HepG2 (cell line): Measurements from ENCODE around the gene PLD1. TPM values are rescaled to one million over a fixed set of nuclear protein-coding genes. Genes with fewer than 3 reads are reported as not detected.
"Not testable (repeated sequence)": the region's sequence is repeated elsewhere in the genome, so short reads cannot be mapped to it uniquely, and the experiment has no call there.

Experiments used
- ATAC-seq: fragments of 200-7000 bp; cut with Tn5 transposase; 3 replicates; pipeline ENCODE4 v1.9.1; 2020; ENCODE audit warnings: mild to moderate bottlenecking, moderate library complexity
- BruUV-seq: library from RNA; stranded (reverse); fragments of 400-500 nt; replicated peaks from 2 replicates; lab custom pipeline; 2021; lab: Mats Ljungman, UMichigan
- CTCF ChIA-PET: fragments of 300-600 bp; formaldehyde crosslinking; extraction: SDS; loops from one replicate; lab custom pipeline; 2021; ENCODE audit warnings: low total read pairs, inconsistent platforms, low intra/inter-chr PET ratio; lab: Yijun Ruan, JAX
- POLR2A ChIA-PET: fragments of 350-600 bp; sonication (Branson Sonifier 250); formaldehyde crosslinking; loops from one replicate; lab custom pipeline; 2020; ENCODE audit warnings: antibody characterized with exemption, inconsistent platforms; lab: Yijun Ruan, JAX
- DNase-seq: peaks from one replicate; pipeline ENCODE4 v3.0.0-alpha.2; 2015; ENCODE audit warnings: low spot score
- FAIRE-seq: peaks from 3 replicates; lab custom pipeline; 2011; peaks lifted over from hg19 to GRCh38; lab: Jason Lieb, UNC
- H2AFZ ChIP-seq: one replicate; pipeline ENCODE4 v1.6.1; 2011; ENCODE audit warnings: low read length, inconsistent platforms
- H3K27ac ChIP-seq: fragments of 300-600 bp; 3 replicates; pipeline ENCODE4 v1.8.0; 2011; ENCODE audit warnings: mixed run types, mild to moderate bottlenecking, mixed read lengths, low read length, inconsistent platforms; ENCODE audit not compliant: insufficient read depth; ENCODE audit errors: extremely low read length
- H3K27me3 ChIP-seq, 2 experiments: fragments of 200-600 bp in 1 of 2; 2 replicates in 1 of 2; 3 replicates in 1 of 2; pipeline versions ENCODE4 v1.6.0 to v1.8.0; 2011; ENCODE audit warnings: low read length in 2 of 2, mild to moderate bottlenecking in 2 of 2, moderate library complexity in 2 of 2, inconsistent platforms in 1 of 2; ENCODE audit not compliant: insufficient read depth in 2 of 2, control insufficient read depth in 1 of 2
- H3K36me3 ChIP-seq, 2 experiments: fragments of 200-600 bp in 1 of 2; replicated peaks in 1 of 2; 2 replicates in 1 of 2; 3 replicates in 1 of 2; pipeline versions ENCODE4 v1.5.1 to v1.8.0; 2011; ENCODE audit warnings: low read length in 2 of 2, inconsistent platforms in 1 of 2; ENCODE audit not compliant: insufficient read depth in 2 of 2, control insufficient read depth in 1 of 2
- H3K4me1 ChIP-seq: 2 replicates; pipeline ENCODE4 v1.5.1; 2012; ENCODE audit warnings: low read length, inconsistent platforms; ENCODE audit not compliant: insufficient read depth
- H3K4me2 ChIP-seq: 2 replicates; pipeline ENCODE4 v1.6.0; 2011; ENCODE audit warnings: low read depth, low read length, inconsistent platforms
- H3K4me3 ChIP-seq, 3 experiments: fragments of 200-600 bp in 1 of 3; sonication (generic), shearing (Covaris generic) in 1 of 3; replicated peaks in 1 of 3; 2 replicates each; pipeline ENCODE4 v1.5.1; 2011 to 2016; ENCODE audit warnings: low read length in 3 of 3, inconsistent platforms in 2 of 3, low read depth in 2 of 3, mild to moderate bottlenecking in 2 of 3, control low read depth in 1 of 3, mixed read lengths in 1 of 3; ENCODE audit not compliant: insufficient read depth in 1 of 3
- H3K79me2 ChIP-seq: one replicate; pipeline ENCODE4 v1.6.1; 2011; ENCODE audit warnings: low read length, inconsistent platforms; ENCODE audit not compliant: insufficient read depth
- H3K9ac ChIP-seq: 2 replicates; pipeline ENCODE4 v1.6.0; 2011; ENCODE audit warnings: mild to moderate bottlenecking, low read depth, low read length, inconsistent platforms; ENCODE audit not compliant: insufficient read depth
- H3K9me3 ChIP-seq: 2 replicates; pipeline ENCODE4 v1.5.1; 2012; ENCODE audit warnings: mild to moderate bottlenecking, low read length
- H4K20me1 ChIP-seq: 2 replicates; pipeline ENCODE4 v1.6.0; 2011; ENCODE audit warnings: inconsistent platforms, mild to moderate bottlenecking, low read length, moderate library complexity; ENCODE audit not compliant: insufficient read depth
- WGBS: methylation state at CpG from one replicate; pipeline ENCODE4 v1.1.6; 2017; ENCODE audit warnings: low lambda C conversion rate; 5-methylcytosine and 5-hydroxymethylcytosine counted together
- in situ Hi-C: cut with HindIII; loops from 2 replicates; pipeline ENCODE4 v1.10.0; 2017; ENCODE audit warnings: low pct_unique_long_range_greater_than_20kb; ENCODE audit not compliant: extremely low pct_ligation_motif_present
- intact Hi-C: fragments of 100-400 bp; cut with micrococcal nuclease; formaldehyde crosslinking; loops from one replicate; pipeline ENCODE4 v1.10.0; 2022; ENCODE audit not compliant: unreplicated experiment
- polyA plus RNA-seq, 8 experiments: library from polyadenylated mRNA; depleted of rRNA in 3 of 8; stranded (reverse) in 7 of 8; unstranded in 1 of 8; fragments of >200 nt; fragmentation: Illumina TruSeq in 4 of 8; extraction: Trizol in 4 of 8; gene quantifications; 2 replicates each; pipeline versions ENCODE4 v1.2.1 to v1.2.3, GENCODE V29; 2011 to 2016; ENCODE audit warnings: low read depth in 4 of 8, missing spikeins in 1 of 8, mixed read lengths in 1 of 8; ENCODE audit not compliant: insufficient read depth in 1 of 8
- total RNA-seq, 5 experiments: library from RNA; depleted of rRNA; stranded (reverse); fragments of >200 nt; fragmentation: Illumina TruSeq; extraction: Trizol; gene quantifications; 2 replicates each; pipeline ENCODE4 v1.2.3, GENCODE V29; 2016; ENCODE audit warnings: low read depth in 1 of 5
- TF ChIP-seq, protein P1 (sequence below): sonication (generic); formaldehyde crosslinking; IDR thresholded peaks from 2 replicates; pipeline ENCODE4 v1.5.0; 2020; ENCODE audit warnings: missing genetic modification reagents

The PLD1 gene
- total and polyA plus RNA-seq, 2 of the 13 experiments (the other 11 are each of a cell fraction or from before 2014, with no cell fraction given): 27.1 to 59.4 TPM

DNA sequence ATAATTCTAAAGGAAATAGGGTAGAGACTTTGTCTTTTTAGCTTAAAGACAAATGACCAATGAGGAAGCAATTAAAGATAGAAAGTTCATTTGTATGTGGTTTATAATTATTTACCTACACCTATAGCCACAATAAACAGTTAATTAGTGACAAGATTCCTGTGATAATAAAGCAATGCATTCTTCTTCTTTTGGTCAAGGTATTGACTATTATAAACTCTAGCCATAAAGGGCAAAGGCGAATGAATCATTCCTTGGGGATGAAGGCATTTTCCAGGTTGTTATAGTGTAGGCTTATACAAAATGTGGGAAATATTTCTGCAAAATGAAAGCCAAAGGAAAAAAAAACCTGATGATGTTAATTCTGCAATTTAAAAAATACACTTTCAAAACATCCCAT lies 115.4 kb downstream of the PLD1 start:
- ChIA-PET CTCF (no interaction called here), POLR2A (no interaction called here)
- WGBS: 93% methylated on average over 1 of the region's 1 CpG
- H3K9ac ChIP-seq: no peak overlapping the region
- in situ Hi-C loops (no loop called here), intact Hi-C loops (no loop called here)
- no peaks in the 10 kb centered on the region for H3K9me3 ChIP-seq
- no peak overlapping the region for H3K4me3 ChIP-seq
- H3K79me2 ChIP-seq: no peaks in the 10 kb centered on the region
- BruUV-seq: no TSS peak
- no peak overlapping the region for H3K27ac ChIP-seq
- no peaks in the 10 kb centered on the region for H3K27me3 ChIP-seq
- no peak for ATAC-seq
- H4K20me1 ChIP-seq: no peaks in the 10 kb centered on the region
- H3K4me1 ChIP-seq: no peaks in the 10 kb centered on the region
- no peak overlapping the region for H3K4me2 ChIP-seq
- no peak overlapping the region for H2AFZ ChIP-seq
- no peak for DNase-seq
- no peak for FAIRE-seq
- H3K36me3 ChIP-seq: peaks cover 6 to 61% of the 10 kb centered on the region in 2 experiments
- TF ChIP-seq, protein P1, sequence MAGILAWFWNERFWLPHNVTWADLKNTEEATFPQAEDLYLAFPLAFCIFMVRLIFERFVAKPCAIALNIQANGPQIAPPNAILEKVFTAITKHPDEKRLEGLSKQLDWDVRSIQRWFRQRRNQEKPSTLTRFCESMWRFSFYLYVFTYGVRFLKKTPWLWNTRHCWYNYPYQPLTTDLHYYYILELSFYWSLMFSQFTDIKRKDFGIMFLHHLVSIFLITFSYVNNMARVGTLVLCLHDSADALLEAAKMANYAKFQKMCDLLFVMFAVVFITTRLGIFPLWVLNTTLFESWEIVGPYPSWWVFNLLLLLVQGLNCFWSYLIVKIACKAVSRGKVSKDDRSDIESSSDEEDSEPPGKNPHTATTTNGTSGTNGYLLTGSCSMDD (CRISPR knock-in tag): no peak

GRCh38 chr3:171692551-171692950 lies 117.7 kb downstream of the PLD1 start:
- H3K27ac ChIP-seq, DNase-seq, H3K79me2 ChIP-seq, H4K20me1 ChIP-seq, H3K4me2 ChIP-seq, H3K9ac ChIP-seq, H3K9me3 ChIP-seq, BruUV-seq, ATAC-seq, H3K4me3 ChIP-seq, H2AFZ ChIP-seq, in situ Hi-C loops, H3K4me1 ChIP-seq, FAIRE-seq, H3K27me3 ChIP-seq, CTCF ChIA-PET, intact Hi-C loops, POLR2A ChIA-PET: not testable (repeated sequence)
- peaks cover 4 to 66% of the 10 kb centered on the region in 2 experiments for H3K36me3 ChIP-seq
- 93% methylated on average over 9 of the region's 9 CpGs for WGBS
